ENCODE measurements around the gene CDK8.

GRCh38 chr13:26247011-26247410 lies 6.9 kb upstream of the CDK8 start:
- no peak for TF ChIP-seq CTCF (IDR thresholded peaks at IDR 0.05)
- no peak for TF ChIP-seq POLR2A (IDR thresholded peaks at IDR 0.05)
- no peak for TF ChIP-seq EP300 (IDR thresholded peaks at IDR 0.05)

All from tibial nerve (tissue), 4 donors.